SU-DHL-6 (cell line): ENCODE measurements around the gene MEF2C.

Source experiments
- EZH2phosphoT487 ChIP-seq: fragments of 200-600 bp; sonication (generic), shearing (Covaris generic); conservative IDR thresholded peaks from 2 replicates; pipeline ENCODE4 v1.6.1; 2018; ENCODE audit warnings: mild to moderate bottlenecking, antibody characterized with exemption, low read length, moderate library complexity, mixed read lengths
- TF ChIP-seq, protein P1 (sequence below): fragments of 200-600 bp; sonication (generic); IDR thresholded peaks from one replicate; pipeline ENCODE4 v1.5.1; 2017; ENCODE audit warnings: antibody characterized with exemption, mild to moderate bottlenecking, low read length, moderate library complexity; ENCODE audit not compliant: insufficient read depth, poor library complexity, severe bottlenecking

DNA sequence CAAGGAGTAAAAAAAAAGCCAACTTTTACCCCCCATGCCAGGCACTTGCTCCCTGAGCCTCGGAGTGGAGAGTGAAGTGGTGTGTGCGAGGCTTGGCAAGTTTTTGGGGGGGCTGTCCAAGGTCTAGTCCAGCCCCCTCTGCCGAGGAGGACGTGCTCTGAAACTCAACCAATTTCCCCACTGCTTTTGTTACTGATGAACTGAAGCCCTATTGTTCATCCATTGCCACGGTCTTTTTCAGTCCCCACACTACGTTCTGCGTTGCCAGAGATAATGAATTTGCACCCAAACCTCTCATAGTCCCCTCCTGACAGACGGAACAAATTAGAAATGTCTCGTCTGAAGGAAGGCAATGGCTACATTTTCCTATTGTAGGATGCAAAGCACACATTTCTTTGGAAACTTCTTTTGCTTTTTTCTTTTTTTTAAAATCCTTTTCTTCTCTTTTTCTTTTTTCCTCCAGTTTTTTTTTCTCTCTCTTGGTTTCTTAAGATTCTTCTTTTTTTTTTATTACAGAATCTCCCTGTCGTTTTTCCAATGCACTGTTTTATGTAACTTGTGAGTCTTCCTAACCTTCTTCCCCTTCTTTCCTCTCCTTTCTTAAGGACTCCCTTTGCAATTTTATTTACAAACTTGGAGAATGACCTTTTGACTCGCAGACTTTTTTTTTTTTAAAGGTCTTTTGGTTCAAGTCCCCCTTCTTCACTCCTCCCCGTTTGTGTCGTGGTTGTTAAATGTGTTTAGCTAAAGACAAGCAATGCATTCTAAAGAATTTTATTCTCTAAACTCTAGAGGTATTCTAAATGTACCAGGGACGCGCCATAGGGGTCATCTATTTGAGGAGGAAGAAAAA, 209.5 kb downstream of the MEF2C start:
- TF ChIP-seq EZH2phosphoT487, result no peak
- TF ChIP-seq, protein P1, sequence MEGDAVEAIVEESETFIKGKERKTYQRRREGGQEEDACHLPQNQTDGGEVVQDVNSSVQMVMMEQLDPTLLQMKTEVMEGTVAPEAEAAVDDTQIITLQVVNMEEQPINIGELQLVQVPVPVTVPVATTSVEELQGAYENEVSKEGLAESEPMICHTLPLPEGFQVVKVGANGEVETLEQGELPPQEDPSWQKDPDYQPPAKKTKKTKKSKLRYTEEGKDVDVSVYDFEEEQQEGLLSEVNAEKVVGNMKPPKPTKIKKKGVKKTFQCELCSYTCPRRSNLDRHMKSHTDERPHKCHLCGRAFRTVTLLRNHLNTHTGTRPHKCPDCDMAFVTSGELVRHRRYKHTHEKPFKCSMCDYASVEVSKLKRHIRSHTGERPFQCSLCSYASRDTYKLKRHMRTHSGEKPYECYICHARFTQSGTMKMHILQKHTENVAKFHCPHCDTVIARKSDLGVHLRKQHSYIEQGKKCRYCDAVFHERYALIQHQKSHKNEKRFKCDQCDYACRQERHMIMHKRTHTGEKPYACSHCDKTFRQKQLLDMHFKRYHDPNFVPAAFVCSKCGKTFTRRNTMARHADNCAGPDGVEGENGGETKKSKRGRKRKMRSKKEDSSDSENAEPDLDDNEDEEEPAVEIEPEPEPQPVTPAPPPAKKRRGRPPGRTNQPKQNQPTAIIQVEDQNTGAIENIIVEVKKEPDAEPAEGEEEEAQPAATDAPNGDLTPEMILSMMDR, result no peak
